K562 (cell line): ENCODE data around the gene SLC9A3.

ENCODE experiments used
- ARID2 ChIP-seq: fragments of 450-650 bp; IDR thresholded peaks from 2 replicates; pipeline ENCODE4 v1.6.1; 2017; ENCODE audit warnings: antibody characterized with exemption, mild to moderate bottlenecking
- BHLHE40 ChIP-seq: IDR thresholded peaks from 2 replicates; pipeline ENCODE4 v1.6.1; 2011; ENCODE audit warnings: low read length, improper control_type of control experiment
- ELF1 ChIP-seq: fragments of 200-800 bp; sonication (Bioruptor generic); IDR thresholded peaks from 2 replicates; pipeline ENCODE4 v1.6.1; 2016; ENCODE audit warnings: missing genetic modification characterization, missing compliant biosample characterization
- ETV6 ChIP-seq, 3 experiments: fragments of 150-350 bp in 1 of 3; sonication (generic) in 1 of 3; formaldehyde crosslinking in 1 of 3; IDR thresholded peaks; 2 replicates each; pipeline versions ENCODE4 v1.6.1 to v1.8.0; 2014 to 2022; ENCODE audit warnings: borderline replicate concordance in 2 of 3, low read depth in 2 of 3, antibody characterized with exemption in 1 of 3, low read length in 1 of 3, mild to moderate bottlenecking in 1 of 3, missing genetic modification reagents in 1 of 3
- FOXM1 ChIP-seq, 2 experiments: fragments of 450-650 bp in 1 of 2; sonication (generic) in 1 of 2; formaldehyde crosslinking in 1 of 2; IDR thresholded peaks; 2 replicates each; pipeline versions ENCODE4 v1.6.1 to v1.9.0; 2017 to 2022; ENCODE audit warnings: low read depth in 2 of 2, mild to moderate bottlenecking in 2 of 2, missing genetic modification reagents in 1 of 2, moderate library complexity in 1 of 2
- GABPA ChIP-seq: fragments of 200-800 bp; sonication (Bioruptor generic); conservative IDR thresholded peaks from 2 replicates; pipeline ENCODE4 v1.6.1; 2016; ENCODE audit warnings: low read depth, missing genetic modification characterization, missing compliant biosample characterization
- NRF1 ChIP-seq, 2 experiments: fragments of 450-650 bp; IDR thresholded peaks in 1 of 2; conservative IDR thresholded peaks in 1 of 2; 2 replicates each; pipeline ENCODE4 v1.6.1; 2014; ENCODE audit warnings: mild to moderate bottlenecking in 2 of 2
- SMAD1 ChIP-seq: fragments of 150-350 bp; IDR thresholded peaks from 2 replicates; pipeline ENCODE4 v1.6.1; 2014; ENCODE audit warnings: low read length, low read depth; ENCODE audit not compliant: partially characterized antibody
- TF ChIP-seq, protein P1 (sequence below): sonication (generic); formaldehyde crosslinking; IDR thresholded peaks from 2 replicates; pipeline ENCODE4 v1.8.0; 2022; ENCODE audit warnings: missing genetic modification reagents, mild to moderate bottlenecking, borderline replicate concordance
- TF ChIP-seq, protein P2 (sequence below): sonication (generic); formaldehyde crosslinking; IDR thresholded peaks from 2 replicates; pipeline ENCODE4 v1.8.1; 2023; ENCODE audit warnings: mild to moderate bottlenecking, missing genetic modification reagents

DNA sequence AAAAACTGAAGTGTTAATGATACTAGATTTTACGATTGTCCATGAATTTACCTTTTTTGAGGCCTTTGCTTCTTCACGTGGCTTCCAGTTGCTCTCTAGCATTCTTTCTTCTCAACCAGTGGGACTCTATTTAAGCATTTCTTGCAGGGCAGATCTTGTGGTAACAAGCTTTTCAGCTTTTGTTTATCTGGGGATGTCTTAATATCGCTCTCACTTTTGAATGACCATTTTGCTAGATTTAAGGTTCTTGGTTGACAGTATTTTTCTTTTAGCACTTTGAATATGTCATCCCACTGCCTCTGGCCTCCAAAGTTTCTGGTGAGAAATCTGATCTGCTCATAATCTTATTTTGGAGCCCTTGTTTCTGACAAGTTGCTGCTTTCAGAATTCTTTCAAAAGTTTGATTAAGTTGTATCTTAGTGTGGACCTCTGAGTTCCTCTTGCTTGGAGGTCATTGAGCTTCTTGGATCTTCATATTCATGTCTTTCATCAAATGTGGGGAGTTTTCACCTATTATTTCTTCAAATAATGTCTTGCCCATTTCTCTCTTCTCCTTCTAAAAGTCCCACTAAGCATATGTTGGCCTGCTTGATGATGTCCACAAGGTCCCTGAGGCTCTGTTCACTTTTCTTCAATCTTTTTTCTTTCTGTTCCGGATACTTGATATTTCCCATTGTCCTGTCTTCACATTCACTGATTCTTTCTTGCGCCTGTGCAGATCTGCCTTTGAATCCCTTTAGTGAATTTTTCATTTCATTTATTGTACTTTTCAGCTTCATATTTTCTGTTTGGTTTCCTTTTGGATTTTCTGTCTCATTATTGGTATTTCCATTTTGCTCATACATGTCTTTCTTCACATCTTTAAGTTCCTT lies 72.4 kb downstream of the SLC9A3 start:
- TF ChIP-seq SMAD1 = no peak
- TF ChIP-seq FOXM1 (IDR thresholded peaks at IDR 0.05; ENCODE audit: low read depth) = no peak
- TF ChIP-seq FOXM1 (CRISPR knock-in tag; IDR thresholded peaks at IDR 0.05; ENCODE audit: low read depth) = no peak
- TF ChIP-seq, protein P1, sequence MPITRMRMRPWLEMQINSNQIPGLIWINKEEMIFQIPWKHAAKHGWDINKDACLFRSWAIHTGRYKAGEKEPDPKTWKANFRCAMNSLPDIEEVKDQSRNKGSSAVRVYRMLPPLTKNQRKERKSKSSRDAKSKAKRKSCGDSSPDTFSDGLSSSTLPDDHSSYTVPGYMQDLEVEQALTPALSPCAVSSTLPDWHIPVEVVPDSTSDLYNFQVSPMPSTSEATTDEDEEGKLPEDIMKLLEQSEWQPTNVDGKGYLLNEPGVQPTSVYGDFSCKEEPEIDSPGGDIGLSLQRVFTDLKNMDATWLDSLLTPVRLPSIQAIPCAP = no peak
- no peak for TF ChIP-seq BHLHE40
- TF ChIP-seq, protein P2, sequence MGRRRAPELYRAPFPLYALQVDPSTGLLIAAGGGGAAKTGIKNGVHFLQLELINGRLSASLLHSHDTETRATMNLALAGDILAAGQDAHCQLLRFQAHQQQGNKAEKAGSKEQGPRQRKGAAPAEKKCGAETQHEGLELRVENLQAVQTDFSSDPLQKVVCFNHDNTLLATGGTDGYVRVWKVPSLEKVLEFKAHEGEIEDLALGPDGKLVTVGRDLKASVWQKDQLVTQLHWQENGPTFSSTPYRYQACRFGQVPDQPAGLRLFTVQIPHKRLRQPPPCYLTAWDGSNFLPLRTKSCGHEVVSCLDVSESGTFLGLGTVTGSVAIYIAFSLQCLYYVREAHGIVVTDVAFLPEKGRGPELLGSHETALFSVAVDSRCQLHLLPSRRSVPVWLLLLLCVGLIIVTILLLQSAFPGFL = no peak
- no peak for TF ChIP-seq ELF1 (tag)
- TF ChIP-seq GABPA = no peak
- TF ChIP-seq ARID2 = no peak
- TF ChIP-seq NRF1 (conservative IDR thresholded peaks at IDR 0.05 in 1 of 2, IDR thresholded peaks at IDR 0.05 in 1 of 2) = no peak
- TF ChIP-seq ETV6 (IDR thresholded peaks at IDR 0.05; ENCODE audit: borderline replicate concordance in 1 of 2, low read depth in 2 of 2, low read length in 1 of 2) = no peak
- no peak for TF ChIP-seq ETV6 (CRISPR knock-in tag; IDR thresholded peaks at IDR 0.05; ENCODE audit: borderline replicate concordance)
